Glutamatergic neuron (in vitro differentiated cells): ENCODE data around the gene ZMYND10. TPM values are rescaled to one million over a fixed set of nuclear protein-coding genes. Genes with fewer than 3 reads are reported as not detected.

Experiments
- DNase-seq: peaks from one replicate; pipeline ENCODE4 v3.0.0; 2022
- H3K27ac Mint-ChIP-seq: one replicate; pipeline ENCODE4 v1.8.0; 2020; ENCODE audit warnings: mild to moderate bottlenecking, mixed read lengths, inconsistent platforms; ENCODE audit not compliant: unreplicated experiment
- H3K27me3 Mint-ChIP-seq: one replicate; pipeline ENCODE4 v1.8.0; 2020; ENCODE audit warnings: mild to moderate bottlenecking, moderate library complexity, mixed read lengths, inconsistent platforms; ENCODE audit not compliant: unreplicated experiment
- H3K36me3 Mint-ChIP-seq: one replicate; pipeline ENCODE4 v1.8.0; 2020; ENCODE audit warnings: mild to moderate bottlenecking, mixed read lengths, inconsistent platforms; ENCODE audit not compliant: unreplicated experiment
- H3K4me1 Mint-ChIP-seq: one replicate; pipeline ENCODE4 v1.8.0; 2020; ENCODE audit warnings: mild to moderate bottlenecking, low read depth, mixed read lengths, inconsistent platforms; ENCODE audit not compliant: unreplicated experiment
- H3K4me3 Mint-ChIP-seq: one replicate; pipeline ENCODE4 v1.8.0; 2020; ENCODE audit warnings: mild to moderate bottlenecking, mixed read lengths, inconsistent platforms; ENCODE audit not compliant: unreplicated experiment
- H3K9me3 Mint-ChIP-seq: one replicate; pipeline ENCODE4 v1.8.0; 2020; ENCODE audit warnings: mild to moderate bottlenecking, moderate library complexity, mixed read lengths, inconsistent platforms; ENCODE audit not compliant: unreplicated experiment
- CTCF ChIP-seq: fragments of 200-600 bp; sonication (generic); IDR thresholded peaks from one replicate; pipeline ENCODE4 v1.5.0; 2021; ENCODE audit not compliant: partially characterized antibody, unreplicated experiment
- total RNA-seq: library from RNA; stranded (reverse); fragmentation: NEBNext Ultra II Directional; extraction: Animal tissue kit (Norgen Biotek cat#: 25700); gene quantifications from one replicate; pipeline ENCODE4 v1.2.1, GENCODE V29; 2021; ENCODE audit not compliant: unreplicated experiment

The ZMYND10 gene
- total RNA-seq, 1 donor from 2014 or later = 1.3 TPM

GRCh38 chr3:50302095-50303012, 43.2 kb downstream of the ZMYND10 start:
- Mint-ChIP-seq H3K27me3 (peaks cover 16% of the 10 kb centered on the region), H3K36me3 (no peaks in the 10 kb centered on the region), H3K9me3 (peaks cover 6% of the 10 kb centered on the region), H3K27ac (no peak overlapping the region), H3K4me1 (peaks cover 8% of the 10 kb centered on the region), H3K4me3 (no peak overlapping the region)
- DNase-seq = no peak
- TF ChIP-seq CTCF = no peak

- H3K36me3 Mint-ChIP-seq = no peaks in the 10 kb centered on the region
- H3K9me3 Mint-ChIP-seq = peaks cover 6% of the 10 kb centered on the region
- peaks cover 16% of the 10 kb centered on the region for H3K27me3 Mint-ChIP-seq
- H3K27ac Mint-ChIP-seq = peak overlapping the region; percentile 91
- H3K4me3 Mint-ChIP-seq = peak overlapping the region; percentile 93
- no peak for DNase-seq
- no peak for TF ChIP-seq CTCF
- H3K4me1 Mint-ChIP-seq = peaks cover 8% of the 10 kb centered on the region
These were observed 44.8 kb downstream of the ZMYND10 start for GRCh38 chr3:50300681-50301254.

- peak overlapping the region; percentile 91 for H3K27ac Mint-ChIP-seq
- peaks cover 16% of the 10 kb centered on the region for H3K27me3 Mint-ChIP-seq
- no peak for TF ChIP-seq CTCF
- H3K36me3 Mint-ChIP-seq = no peaks in the 10 kb centered on the region
- DNase-seq = no peak
- peaks cover 6% of the 10 kb centered on the region for H3K9me3 Mint-ChIP-seq
- peak overlapping the region; percentile 93 for H3K4me3 Mint-ChIP-seq
- H3K4me1 Mint-ChIP-seq = peaks cover 8% of the 10 kb centered on the region
These were observed 45.4 kb downstream of the ZMYND10 start for GRCh38 chr3:50299929-50300680.

- H3K27ac Mint-ChIP-seq = peak overlapping the region; percentile 91
- peaks cover 16% of the 10 kb centered on the region for H3K27me3 Mint-ChIP-seq
- no peak for DNase-seq
- no peaks in the 10 kb centered on the region for H3K36me3 Mint-ChIP-seq
- peaks cover 3% of the 10 kb centered on the region for H3K9me3 Mint-ChIP-seq
- no peak for TF ChIP-seq CTCF
- H3K4me3 Mint-ChIP-seq = peak overlapping the region; percentile 93
- H3K4me1 Mint-ChIP-seq = peaks cover 8% of the 10 kb centered on the region
These were observed 45.9 kb downstream of the ZMYND10 start for GRCh38 chr3:50299638-50299928.
